OCI-LY1 (cell line): ENCODE results near the gene LRRC41.

Experiments used
- H2AFZ ChIP-seq: fragments of 200-600 bp; sonication (generic), shearing (Covaris generic); 2 replicates; pipeline ENCODE4 v1.6.0; 2014; ENCODE audit warnings: antibody characterized with exemption, mild to moderate bottlenecking, low read length
- H3F3A ChIP-seq: fragments of 200-600 bp; sonication (generic), shearing (Covaris generic); 2 replicates; pipeline ENCODE4 v1.6.0; 2014; ENCODE audit warnings: mild to moderate bottlenecking, antibody characterized with exemption, low read length, moderate library complexity; ENCODE audit not compliant: insufficient read depth
- H3K27ac ChIP-seq: fragments of 200-600 bp; sonication (generic); 2 replicates; pipeline ENCODE4 v1.5.1; 2014; ENCODE audit warnings: low read length, mixed run types, mild to moderate bottlenecking, low read depth; ENCODE audit not compliant: poor library complexity, severe bottlenecking
- H3K27me3 ChIP-seq: fragments of 200-600 bp; sonication (generic); 2 replicates; pipeline ENCODE4 v1.6.0; 2014; ENCODE audit warnings: antibody characterized with exemption, mild to moderate bottlenecking, low read length, moderate library complexity; ENCODE audit not compliant: insufficient read depth
- H3K36me3 ChIP-seq: fragments of 200-600 bp; sonication (generic); 2 replicates; pipeline ENCODE4 v1.6.1; 2014; ENCODE audit warnings: mild to moderate bottlenecking, antibody characterized with exemption, low read length, moderate library complexity, mixed read lengths; ENCODE audit not compliant: insufficient read depth
- H3K4me1 ChIP-seq: fragments of 200-600 bp; sonication (generic); 2 replicates; pipeline ENCODE4 v1.5.1; 2014; ENCODE audit warnings: mild to moderate bottlenecking, low read length, moderate library complexity; ENCODE audit not compliant: insufficient read depth, severe bottlenecking
- H3K4me2 ChIP-seq: fragments of 200-600 bp; sonication (generic), shearing (Covaris generic); 2 replicates; pipeline ENCODE4 v1.6.1; 2014; ENCODE audit warnings: low read length
- H3K4me3 ChIP-seq: fragments of 200-600 bp; sonication (generic); 2 replicates; pipeline ENCODE4 v1.5.1; 2014; ENCODE audit warnings: low read length, low read depth, mild to moderate bottlenecking, mixed read lengths; ENCODE audit not compliant: poor library complexity, severe bottlenecking
- H3K79me2 ChIP-seq: fragments of 200-600 bp; shearing (Covaris generic); 2 replicates; pipeline ENCODE4 v1.6.1; 2016; ENCODE audit warnings: mixed run types, low read length, mixed read lengths; ENCODE audit not compliant: insufficient read depth
- H3K9ac ChIP-seq: fragments of 200-600 bp; sonication (generic), shearing (Covaris generic); 2 replicates; pipeline ENCODE4 v1.6.1; 2014; ENCODE audit warnings: mild to moderate bottlenecking, low read length, mixed read lengths
- H3K9me2 ChIP-seq: fragments of 200-600 bp; sonication (generic), shearing (Covaris generic); 2 replicates; pipeline ENCODE4 v1.6.1; 2014; ENCODE audit warnings: low read depth, mild to moderate bottlenecking, low read length, mixed read lengths
- H3K9me3 ChIP-seq: fragments of 200-600 bp; shearing (Covaris generic); 2 replicates; pipeline ENCODE4 v1.6.1; 2014; ENCODE audit warnings: low read length, mixed read lengths
- H4K20me1 ChIP-seq: fragments of 200-600 bp; sonication (generic), shearing (Covaris generic); 2 replicates; pipeline ENCODE4 v1.6.0; 2016; ENCODE audit warnings: mild to moderate bottlenecking, low read length; ENCODE audit not compliant: insufficient read depth
- CTCF ChIP-seq: fragments of 200-600 bp; sonication (generic), shearing (Covaris generic); IDR thresholded peaks from 2 replicates; pipeline ENCODE4 v1.5.1; 2017; ENCODE audit warnings: mild to moderate bottlenecking, antibody characterized with exemption, low read length, moderate library complexity, mixed read lengths
- EZH2 ChIP-seq: fragments of 200-600 bp; sonication (generic), shearing (Covaris generic); IDR thresholded peaks from 2 replicates; pipeline ENCODE4 v1.8.0; 2017; ENCODE audit warnings: borderline replicate concordance, mixed run types, mild to moderate bottlenecking, antibody characterized with exemption, low read length, moderate library complexity, mixed read lengths

Gene LRRC41

DNA sequence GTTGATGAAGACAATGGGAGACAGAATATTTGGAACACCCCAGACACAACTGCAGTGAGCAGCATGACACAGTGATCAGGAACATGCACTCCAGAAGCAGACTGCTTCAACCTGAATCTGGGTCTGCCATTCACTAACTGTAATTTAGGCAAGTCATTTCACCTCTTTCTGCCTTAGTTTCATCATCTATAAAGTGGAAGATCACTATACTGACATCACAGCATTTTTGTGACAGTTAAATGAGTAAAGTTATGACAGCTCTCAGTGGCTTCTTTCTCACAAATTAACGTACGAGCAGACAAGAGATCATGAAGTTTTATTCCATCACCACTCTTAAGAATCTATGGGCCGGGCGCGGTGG is 14.3 kb downstream of the LRRC41 start:
- Histone ChIP-seq H3K36me3 (peaks cover 23% of the 10 kb centered on the region), H3K9ac (no peak overlapping the region), H2AFZ (no peak overlapping the region), H3F3A (no peaks in the 10 kb centered on the region), H3K9me2 (no peaks in the 10 kb centered on the region), H3K4me1 (peaks cover 18% of the 10 kb centered on the region), H4K20me1 (no peaks in the 10 kb centered on the region), H3K79me2 (no peaks in the 10 kb centered on the region), H3K4me3 (no peak overlapping the region), H3K9me3 (no peaks in the 10 kb centered on the region), H3K27ac (no peak overlapping the region), H3K27me3 (no peaks in the 10 kb centered on the region), H3K4me2 (no peak overlapping the region)
- TF ChIP-seq CTCF (no peak), EZH2 (no peak)

DNA sequence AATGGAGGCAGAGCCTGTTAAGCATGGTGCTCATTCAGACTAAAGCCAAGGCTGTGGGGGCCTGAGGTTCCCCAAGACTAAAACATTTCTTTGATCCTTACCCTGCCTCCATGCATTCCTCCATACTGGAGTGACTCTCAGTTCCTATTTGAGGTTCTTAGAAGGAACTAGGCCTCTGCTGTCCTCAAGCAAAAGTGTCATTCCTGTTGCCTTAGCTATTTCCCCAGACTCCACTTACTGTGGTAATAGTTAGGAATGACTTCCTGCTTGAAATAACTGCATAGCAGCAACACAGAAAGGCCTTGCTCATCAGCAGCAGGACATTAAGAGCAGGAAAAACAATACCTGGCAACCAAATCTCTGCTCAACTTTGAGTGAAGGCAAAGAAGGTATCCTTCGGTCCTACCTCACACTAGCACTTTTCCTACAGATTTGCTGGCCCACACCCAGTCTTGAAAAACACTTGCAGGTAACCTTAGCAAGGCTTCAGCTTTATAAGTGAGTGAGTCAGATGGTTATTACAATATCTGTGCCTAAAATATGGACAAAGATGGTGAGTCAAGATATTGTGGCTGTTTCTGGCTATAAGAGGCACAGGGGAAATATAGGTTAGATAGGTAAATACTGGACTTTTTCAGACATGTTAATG is 14.8 kb downstream of the LRRC41 start:
- Histone ChIP-seq H3K9me3 (no peaks in the 10 kb centered on the region), H3F3A (no peaks in the 10 kb centered on the region), H3K4me1 (peaks cover 18% of the 10 kb centered on the region), H3K27me3 (no peaks in the 10 kb centered on the region), H3K27ac (no peak overlapping the region), H3K4me3 (no peak overlapping the region), H3K9ac (no peak overlapping the region), H3K36me3 (peaks cover 25% of the 10 kb centered on the region), H4K20me1 (no peaks in the 10 kb centered on the region), H3K9me2 (no peaks in the 10 kb centered on the region), H3K79me2 (no peaks in the 10 kb centered on the region), H3K4me2 (no peak overlapping the region), H2AFZ (no peak overlapping the region)
- TF ChIP-seq CTCF = no peak
- TF ChIP-seq EZH2 = no peak

DNA sequence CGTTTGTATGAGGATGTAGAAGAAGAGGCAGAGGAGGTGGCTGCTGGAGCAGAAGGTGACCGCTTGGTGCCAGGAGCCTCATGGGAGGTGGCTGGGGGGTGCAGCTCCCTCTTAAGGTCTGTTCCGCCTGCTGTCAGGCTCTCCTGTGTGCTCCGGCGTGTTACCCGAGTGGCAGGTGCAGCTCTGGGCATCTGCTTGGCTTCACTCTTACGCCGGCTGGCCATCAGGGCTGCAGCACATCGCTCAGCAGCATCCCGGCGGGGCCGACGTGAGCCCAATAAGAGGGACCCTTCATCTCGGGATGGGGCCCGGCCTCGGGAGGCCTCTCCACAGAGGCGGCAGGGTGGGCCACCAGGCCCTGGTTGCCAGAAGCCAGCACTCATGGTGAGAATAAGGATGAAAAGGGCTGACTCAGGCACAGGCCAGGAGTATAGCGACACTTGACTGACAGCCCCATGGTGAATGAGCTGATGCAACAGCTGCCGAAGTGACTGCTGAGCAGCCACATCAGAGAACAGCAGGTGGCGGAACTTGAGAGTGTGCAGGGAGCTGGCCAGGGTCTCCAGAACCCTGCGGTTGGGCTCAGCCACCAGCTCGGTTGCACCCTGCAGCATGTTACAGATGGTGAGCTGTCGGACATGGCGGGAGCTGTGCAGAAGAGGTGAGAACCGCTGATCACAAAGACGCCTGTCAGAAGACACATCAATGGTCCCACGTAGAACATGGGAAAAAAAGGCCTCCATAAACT is 17.5 kb downstream of the LRRC41 start:
- H3K4me2 ChIP-seq = no peak overlapping the region
- H3K9me3 ChIP-seq = no peaks in the 10 kb centered on the region
- H3K9ac ChIP-seq = no peak overlapping the region
- no peaks in the 10 kb centered on the region for H3K27me3 ChIP-seq
- H2AFZ ChIP-seq = no peak overlapping the region
- H4K20me1 ChIP-seq = no peaks in the 10 kb centered on the region
- no peak overlapping the region for H3K4me3 ChIP-seq
- no peak for TF ChIP-seq EZH2
- TF ChIP-seq CTCF = peak; percentile 32; the same call in 1 of the 2 replicates
- H3K4me1 ChIP-seq = peaks cover 18% of the 10 kb centered on the region
- no peaks in the 10 kb centered on the region for H3F3A ChIP-seq
- peaks cover 37% of the 10 kb centered on the region for H3K36me3 ChIP-seq
- H3K27ac ChIP-seq = peak overlapping the region; percentile 76
- H3K79me2 ChIP-seq = no peaks in the 10 kb centered on the region
- no peaks in the 10 kb centered on the region for H3K9me2 ChIP-seq
